ENCODE data around the gene HECW1.
"Not testable (repeated sequence)": the region's sequence is repeated elsewhere in the genome, so short reads cannot be mapped to it uniquely, and the experiment has no call there.

HECW1 gene

DNA sequence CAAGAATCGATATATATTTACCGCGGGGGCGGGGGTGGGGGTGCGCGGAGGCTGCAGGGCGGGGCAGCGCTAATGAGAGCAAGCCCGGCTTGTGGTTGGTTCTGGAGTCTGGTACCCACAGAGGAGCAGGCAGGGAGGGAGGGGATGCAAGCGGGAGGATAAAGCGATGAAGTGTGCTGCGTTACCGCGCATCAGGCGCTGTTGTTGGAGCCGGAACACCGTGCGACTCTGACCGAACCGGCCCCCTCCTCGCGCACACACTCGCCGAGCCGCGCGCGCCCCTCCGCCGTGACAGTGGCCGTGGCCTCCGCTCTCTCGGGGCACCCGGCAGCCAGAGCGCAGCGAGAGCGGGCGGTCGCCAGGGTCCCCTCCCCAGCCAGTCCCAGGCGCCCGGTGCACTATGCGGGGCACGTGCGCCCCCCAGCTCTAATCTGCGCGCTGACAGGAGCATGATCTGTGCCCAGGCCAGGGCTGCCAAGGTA lies at the start of gene HECW1:
Gene HECW1, plus strand, starts transcription at position 189 of the 482 bp plus-strand sequence. CDS start 131,259 bp downstream, outside the sequence.
- DNase-seq: no peak

DNA sequence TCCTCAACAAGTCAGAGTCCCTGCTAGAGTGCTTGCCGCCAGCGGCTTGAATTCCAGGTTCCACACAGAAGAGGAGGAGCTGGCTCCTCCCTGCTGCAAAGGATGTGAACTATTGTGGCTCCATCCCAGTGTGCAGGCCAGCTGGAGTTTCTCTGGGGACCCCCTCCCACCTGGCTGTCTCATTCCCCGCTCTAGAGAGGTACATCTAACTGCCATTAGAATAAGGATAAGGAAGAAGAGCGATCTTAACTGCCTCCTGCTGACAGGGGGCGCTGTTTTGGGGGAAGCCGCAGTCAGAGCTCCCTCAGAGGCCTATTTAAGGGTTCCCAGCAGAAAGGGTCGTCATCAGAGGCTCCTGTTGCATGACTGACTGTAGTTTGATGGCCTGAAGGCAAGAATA lies 40.8 kb upstream of the HECW1 start:
- DNase-seq: no peak

DNA sequence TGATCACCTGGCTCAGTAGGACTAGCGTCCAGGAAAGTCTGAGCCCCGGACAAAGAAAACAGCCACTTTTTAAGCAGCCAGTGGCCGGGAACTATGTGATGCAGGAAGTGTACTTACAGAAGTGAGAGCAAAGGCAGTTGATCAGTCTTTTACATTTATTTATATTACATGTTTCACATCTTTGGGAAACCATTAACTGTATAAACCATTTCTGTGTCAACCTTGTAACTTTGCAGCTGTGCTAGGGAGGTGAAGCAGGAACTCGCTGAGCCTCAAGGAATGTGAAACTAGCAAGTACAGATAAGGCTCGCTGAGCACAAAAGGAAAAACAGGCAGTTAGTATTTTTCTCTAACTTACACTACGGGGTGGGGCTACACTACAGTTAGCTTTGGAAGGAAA lies 39.9 kb upstream of the HECW1 start:
- DNase-seq: no peak

DNA sequence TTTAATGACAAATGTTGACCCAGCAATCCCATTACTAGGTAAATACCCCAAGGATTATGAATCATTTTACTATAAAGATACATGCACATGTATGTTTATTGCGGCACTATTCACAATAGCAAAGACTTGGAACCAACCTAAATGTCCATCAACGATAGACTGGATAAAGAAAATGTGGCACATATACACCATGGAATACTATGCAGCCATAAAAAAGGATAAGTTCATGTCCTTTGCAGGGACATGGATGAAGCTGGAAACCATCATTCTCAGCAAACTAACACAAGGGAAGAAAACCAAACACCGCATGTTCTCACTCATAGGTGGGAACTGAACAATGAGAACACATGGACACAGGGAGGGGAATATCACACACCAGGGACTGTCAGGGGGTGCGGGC lies 38.6 kb upstream of the HECW1 start:
- DNase-seq: not testable (repeated sequence)

DNA sequence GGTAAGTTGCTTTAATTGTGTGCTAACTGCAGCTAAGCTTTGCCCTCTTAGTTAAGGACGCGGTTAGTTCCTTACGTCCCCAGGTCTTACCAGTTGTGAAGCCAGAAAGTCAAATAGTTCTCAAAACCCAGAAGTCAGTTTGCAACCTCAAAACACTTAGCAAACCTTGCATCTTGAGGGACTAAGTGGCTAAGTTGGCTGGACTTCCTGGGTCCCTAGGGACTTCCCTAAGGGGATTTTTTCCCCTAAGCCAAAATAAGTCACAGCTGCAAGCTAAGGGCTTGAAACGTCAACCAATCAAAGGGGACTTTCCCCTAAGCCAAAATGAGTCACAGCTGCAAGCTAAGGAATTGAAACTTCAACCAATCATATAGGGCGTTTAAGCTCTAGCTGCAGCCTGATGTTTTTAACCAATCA lies 36.2 kb upstream of the HECW1 start:
- DNase-seq: no peak

DNA sequence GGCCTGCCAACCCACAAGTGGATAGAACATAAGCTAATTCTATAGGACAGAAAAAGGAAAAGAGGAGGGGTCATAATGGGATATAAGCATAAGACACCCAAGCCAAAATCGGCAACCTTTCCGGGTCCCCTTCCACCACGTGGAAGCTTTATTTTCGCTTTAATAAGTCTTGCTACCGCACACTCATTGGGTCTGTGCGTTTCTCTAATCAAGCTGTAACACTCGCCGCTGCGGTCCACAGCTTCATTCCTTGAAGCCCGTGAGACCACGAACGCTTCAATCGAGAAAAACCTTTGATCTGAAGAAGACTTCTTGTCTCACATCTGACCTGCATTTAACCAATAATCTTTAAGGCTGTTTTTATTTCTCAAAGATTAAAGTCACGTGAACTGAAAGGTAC lies 35.8 kb upstream of the HECW1 start:
- DNase-seq: no peak

DNA sequence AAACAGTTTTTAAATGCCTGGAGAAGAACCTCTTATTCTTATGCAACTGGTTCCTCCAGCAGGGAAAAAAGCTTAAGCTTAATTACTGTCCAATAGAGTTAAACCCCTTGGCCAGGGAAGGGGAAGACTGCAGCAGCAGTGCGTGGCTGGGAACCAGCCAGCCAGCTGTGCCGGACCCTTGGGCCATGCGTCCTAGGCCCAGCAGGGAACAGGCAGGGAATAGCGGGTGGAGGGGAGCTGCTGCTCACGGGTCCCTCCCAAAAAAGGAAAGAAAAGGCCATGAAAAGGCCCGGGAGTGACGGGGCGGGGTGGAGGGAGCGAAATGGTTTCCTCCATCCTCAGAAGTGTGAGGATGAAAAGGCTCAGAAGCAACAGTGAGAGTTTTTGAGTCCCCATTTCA lies 35.2 kb upstream of the HECW1 start:
- DNase-seq: no peak

DNA sequence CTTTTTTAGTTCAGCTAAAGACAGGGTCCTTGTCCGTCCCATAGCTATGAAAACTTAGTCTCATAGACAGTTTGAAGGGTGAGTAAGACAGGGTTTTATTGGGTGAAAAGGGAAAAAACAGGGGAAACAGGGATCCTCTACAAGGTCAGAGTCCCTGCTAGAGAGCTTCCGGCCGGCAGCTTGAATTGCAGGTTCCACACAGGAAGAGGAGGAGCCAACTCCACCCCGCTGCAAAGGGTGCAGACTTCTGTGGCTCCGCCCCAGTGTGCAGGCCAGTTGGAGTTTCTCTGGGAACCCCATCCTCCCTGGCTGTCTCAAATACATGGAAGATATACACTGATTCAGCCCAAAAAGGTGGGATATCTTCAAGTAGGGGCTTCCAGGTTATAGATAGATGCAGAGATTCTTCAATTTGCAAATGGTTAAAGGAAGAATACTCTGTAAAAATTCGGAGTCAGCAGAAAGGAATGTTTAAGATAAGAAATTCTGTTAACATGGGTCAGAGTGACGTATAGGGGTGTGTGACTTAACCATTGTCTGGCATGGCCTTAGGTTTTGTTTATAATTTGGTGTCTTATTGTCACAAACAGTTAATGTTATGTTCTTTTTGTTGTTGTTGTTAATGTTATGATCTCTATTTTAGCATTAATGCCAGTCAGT lies 34.6 kb upstream of the HECW1 start:
- DNase-seq: no peak

DNA sequence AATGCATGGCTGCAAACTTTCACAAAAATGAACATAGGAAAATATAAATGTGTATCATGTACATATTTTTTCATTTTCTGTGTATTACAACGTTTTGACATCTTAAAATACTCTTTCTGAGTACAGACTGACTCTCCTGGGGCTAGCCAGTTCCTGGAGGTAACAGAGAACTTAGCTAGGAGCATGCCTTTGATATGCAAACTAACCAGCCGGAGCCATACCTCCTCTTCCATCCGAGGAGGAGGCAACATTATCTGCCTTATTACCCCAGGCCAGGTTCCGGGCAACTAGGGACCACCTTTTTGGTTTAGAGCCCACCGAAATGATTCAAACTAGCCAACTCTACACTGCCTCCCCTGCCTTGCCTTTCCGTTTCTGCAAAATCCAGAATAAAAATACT lies 33.7 kb upstream of the HECW1 start:
- no peak for DNase-seq

DNA sequence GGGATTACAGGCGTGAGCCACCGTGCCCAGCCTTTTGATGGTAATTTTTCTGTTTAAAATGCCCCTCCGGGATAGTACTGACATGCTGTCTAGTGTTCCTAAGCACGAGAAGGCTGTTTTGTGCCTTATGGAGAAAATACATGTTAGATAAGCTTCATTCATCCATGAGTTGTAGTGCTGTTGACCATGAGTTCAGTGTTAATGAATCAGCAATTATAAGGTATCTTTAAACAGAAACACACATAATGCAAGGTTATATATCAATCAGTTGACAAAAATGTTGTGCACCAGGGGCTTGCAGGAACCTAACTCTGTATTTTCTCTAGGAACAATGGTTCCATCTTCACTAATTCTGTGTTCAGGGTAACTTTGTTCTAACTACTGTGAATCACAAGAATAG lies 30.8 kb upstream of the HECW1 start:
- DNase-seq: no peak

DNA sequence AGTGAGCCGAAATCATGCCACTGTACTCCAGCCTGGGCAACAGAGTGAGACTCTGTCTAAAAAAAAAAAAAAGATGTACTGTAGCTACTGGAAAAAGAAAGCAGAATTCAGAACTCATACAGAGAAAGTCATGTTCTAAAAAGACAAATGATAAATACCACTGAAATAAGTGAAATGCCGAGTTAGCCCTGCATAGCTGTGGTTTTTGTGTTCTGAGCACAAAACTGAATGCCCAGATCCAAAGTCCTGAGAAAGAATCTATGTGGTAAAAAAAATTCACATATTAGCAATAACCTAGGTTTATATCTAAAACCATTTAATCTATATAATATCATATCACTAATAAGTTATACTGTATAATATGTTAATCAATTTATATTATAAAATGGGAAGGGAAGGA lies 29.3 kb upstream of the HECW1 start:
- no peak for DNase-seq

DNA sequence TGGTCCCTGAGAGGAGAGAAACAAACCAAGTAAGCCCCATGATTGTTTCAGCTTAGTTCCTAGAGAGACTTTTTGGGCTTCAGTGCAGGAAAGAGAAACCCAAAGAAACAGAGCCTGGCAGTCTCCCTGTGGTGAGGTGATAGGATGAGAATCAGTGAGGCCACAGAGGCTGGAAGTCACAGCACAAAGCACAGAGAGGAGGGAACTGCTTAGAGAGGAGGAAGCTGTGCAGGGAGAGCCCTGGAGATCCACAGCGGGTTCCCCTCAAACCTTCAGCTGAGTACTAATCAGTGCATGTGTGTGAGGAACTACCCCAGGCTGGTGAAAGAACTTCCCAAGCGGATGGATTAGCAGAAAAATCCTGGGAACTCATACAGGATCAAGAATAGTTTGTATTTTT lies 27.4 kb upstream of the HECW1 start:
- DNase-seq: no peak

DNA sequence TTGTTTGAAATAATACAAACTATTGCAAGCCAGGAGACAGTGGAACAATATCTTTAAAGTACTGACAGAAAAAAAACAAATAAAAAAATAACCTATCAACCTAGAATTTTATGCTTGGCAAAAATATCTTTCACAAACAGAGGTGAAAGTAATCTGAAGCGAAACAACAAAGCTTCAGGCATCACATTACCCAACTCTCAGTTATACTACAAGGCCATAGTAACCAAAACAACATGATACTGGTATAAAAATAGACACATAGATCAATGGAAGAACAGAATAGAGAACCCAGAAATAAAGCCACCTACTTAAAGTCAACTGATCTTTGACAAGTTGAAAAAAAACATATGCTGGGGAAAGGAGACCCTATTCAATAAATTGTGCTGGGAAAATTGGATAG lies 26.5 kb upstream of the HECW1 start:
- no peak for DNase-seq

DNA sequence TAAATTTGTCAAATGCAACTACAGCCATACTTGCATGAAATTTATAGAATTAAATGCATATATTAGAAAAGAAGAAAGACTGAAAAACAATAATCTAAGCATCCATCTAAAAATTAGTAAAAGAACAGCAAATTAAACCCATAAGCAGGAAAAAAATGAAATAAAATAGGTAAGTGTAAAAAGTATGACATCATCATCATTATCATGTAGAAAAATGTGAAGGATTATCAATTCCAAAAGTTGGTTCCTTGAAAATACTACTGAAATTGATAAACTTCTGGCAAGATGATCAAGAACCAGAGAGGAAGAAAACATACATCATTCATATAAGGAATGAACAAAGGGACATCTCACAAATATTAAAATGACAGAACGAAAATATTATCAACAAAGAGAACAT lies 19.6 kb upstream of the HECW1 start:
- no peak for DNase-seq

DNA sequence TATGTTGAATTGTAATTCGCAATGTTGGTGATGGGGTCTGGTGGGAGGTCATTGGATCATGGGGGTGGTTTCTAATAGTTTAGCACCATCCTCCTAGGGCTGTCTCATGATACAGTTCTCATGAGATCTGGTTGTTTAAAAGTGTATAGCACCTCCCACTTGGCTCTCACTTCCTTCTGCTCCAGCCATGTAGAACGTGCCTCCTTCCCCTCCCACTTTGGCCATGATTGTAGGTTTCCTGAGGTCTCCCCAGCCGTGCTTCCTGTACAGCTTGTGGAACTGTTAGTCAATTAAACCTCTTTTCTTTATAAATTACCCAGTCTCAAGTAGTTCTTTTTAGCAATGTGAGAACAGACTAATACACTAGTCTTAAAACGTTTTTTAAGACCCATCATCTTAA lies 15.6 kb upstream of the HECW1 start:
- no peak for DNase-seq

DNA sequence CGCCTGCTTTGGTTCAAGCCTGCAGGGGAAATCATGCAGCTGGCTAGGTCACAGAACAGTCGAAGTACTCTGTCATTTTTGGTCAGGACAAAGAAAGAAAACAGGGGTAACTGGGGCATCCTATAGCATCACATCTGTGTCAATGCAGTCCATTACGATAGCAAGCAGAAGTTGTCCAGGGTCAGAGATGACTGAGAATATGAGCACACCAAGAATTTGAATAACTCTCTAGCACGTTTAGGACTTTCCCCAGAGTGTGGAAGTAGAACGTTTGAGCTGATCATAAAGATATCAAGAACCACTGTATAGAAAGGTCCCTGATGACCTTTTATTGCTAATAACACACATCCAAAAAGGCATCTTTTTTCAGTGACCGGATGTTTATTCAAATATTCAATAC lies 12.7 kb upstream of the HECW1 start:
- no peak for DNase-seq

DNA sequence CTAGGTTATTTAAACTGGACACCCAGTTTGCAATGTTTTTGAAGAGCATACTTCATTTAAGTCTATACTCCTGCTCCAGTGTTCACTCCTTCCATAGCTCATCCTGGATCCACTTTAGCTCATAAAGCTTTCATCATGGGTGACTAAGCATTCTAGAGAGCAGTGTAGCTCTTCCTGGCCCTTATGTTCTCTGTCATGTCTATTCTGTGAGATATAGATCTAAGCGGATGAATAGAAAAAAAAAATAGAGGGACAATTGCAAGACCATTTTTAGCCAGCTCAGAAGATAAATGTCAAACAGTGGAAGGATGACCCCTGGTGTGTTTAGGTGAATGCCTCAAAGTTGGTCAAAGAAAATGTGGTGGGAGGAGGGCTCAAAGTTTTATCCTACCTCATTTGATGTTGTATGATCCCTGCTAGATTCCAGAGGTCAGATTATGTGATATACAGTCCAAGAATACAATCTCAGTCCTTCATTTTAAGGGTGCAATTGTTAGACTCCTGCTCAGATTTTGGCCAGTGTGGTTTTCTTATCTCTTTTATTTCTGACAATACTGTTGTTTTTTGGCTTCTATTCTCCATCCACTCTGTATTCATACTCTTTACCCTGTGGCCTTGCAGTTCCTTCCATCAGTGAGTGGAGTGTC lies 7.5 kb upstream of the HECW1 start:
- DNase-seq: no peak

DNA sequence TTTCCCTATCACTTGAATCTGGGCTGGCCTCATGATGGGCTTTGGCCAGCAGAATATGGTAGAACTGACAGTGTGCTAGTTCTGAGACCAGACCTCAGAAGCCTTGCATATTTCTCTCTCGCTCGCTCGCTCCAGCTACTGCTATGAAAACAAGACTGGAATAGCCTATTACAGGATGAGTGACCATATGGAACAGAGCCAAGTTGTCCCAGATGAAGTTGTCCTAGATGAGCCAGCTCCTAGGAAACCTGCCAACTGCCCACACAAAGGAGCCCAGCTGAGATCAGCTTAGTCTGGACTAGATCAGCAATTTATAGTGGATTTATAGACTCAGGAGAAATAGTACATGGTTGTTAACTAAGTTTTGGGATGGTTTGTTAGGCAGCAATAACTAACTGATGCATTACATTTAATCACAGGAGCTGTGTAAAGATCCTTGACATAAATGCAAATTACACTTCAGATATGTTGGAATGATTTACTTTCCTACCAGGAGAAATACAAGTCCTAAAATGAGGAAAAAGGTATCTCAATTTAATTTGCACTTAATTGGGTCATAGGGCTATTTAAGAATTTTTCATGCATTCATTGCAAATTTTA lies 6.8 kb upstream of the HECW1 start:
- no peak for DNase-seq

DNA sequence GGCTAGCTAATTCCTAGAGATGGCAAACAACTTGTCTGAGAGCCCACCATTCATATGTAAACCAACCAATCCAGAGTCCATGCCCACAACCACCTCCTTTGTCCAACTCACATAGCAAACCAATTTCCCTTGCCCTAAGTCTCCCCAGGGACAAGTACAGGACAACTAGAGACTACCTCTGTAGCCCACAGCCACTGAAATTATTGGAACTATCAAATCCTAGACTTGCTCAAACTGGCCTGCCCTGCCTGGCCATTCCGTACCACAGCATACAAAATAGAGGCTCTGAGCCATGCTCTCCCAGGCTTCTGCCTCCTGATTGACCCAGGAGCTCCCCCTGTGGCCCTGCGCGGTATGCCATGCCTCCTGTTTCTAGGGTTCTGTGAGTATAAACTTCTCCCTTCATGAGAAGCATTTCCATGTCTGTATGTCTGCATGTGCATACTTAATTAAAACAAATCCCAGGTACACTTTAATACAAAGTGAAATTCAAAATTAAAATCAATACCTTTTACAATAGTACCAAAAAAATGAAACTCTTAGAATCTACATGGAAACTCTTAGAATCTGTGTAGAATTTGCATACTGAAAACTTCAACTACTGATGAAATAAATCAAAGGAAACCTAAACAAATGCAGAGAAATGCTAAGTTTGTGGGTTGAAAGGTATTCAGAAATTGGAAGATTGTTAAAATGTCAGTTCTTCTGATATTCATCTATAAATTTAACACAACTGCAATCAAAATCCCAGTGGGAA lies 4.0 kb upstream of the HECW1 start:
- peak; percentile 3 for DNase-seq

DNA sequence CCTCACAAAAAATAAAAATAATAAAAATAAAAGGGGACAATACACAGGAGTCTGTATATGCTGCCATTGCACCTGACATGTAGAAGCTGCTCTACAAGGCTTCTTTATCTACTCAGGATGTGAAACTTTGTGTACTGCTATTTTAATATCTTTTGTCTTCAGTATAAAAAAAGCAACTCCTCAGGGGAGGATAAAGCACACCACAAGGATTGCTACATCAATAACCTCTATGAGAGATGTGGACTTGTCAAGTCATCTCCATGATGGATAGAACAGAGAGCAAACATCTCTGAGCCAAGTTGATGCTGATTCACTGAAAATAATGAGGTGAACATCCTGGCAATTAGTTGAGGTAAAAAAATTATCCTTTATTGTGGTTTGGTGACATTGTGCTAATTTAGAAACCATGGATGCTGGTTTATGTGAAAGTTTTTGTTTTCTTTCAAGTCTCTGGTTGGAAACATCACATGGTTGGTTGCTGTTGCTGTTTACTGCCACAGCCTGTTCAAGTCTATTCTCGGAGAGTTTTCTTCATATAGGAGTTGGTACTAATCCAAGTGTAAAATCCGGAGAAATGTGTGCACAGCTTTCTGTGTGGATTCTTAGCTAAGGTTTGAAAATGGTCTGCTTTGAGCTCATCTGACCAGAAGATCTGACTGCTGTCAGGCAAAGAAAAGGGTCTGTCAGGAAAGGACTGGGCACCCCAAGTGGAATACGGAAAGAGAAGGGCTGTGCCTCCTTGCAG lies 1.5 kb upstream of the HECW1 start:
- no peak for DNase-seq

DNA sequence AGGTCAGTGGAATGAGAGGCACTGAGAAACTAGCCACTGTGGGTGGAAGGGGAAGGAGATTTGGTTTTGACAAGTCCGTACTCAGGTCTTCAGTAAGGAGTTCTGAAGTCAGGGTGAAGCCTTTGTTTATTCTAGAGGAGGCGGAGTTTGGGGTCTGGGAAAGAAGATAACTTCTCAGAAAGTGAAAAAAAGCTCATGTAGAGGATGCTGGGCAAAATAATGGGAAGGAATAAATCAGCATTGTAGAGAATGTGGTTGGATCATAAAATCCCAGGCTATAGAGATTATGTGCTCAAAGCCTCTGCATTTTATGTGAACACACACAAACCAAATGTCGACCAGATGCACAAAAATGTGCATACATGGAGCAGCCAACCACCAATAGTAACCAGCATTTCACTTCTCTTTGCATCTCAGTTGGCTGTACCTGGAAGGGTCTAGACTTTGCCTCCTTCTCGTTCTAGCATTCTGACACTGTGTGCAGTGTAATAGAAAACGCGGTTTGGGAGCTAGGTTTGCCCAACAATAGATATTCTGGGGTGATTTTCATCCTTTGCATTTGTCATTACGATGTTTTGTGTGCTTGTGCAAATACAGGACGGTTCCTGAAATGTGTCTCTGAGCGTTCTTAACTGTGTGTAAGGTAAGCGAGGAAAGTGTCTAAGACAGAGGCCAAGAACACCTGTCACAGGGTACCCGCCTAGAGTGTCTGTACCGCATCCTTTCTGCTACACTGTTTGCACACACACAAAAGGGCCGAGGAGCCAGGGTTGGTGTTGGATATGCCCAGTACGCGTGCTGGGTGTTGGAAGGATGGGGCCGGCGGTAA lies 603 bp upstream of the HECW1 start:
- DNase-seq: no peak

Data from KG1 (cell line).